Measurements from ENCODE around the gene MSMP.

MSMP gene

GRCh38 chr9:35771075-35771433 lies 17.0 kb upstream of the MSMP start:
- no peak for DNase-seq

- DNase-seq = no peak
Observed at GRCh38 chr9:35769763-35770162, 15.7 kb upstream of the MSMP start.

- DNase-seq = no peak
Observed at GRCh38 chr9:35767458-35767857, 13.4 kb upstream of the MSMP start.

- DNase-seq = no peak
Observed at GRCh38 chr9:35766997-35767396, 12.9 kb upstream of the MSMP start.

- no peak for DNase-seq
Observed at GRCh38 chr9:35763803-35764202, 9.7 kb upstream of the MSMP start.

GRCh38 chr9:35763181-35763580 lies 9.1 kb upstream of the MSMP start:
- no peak for DNase-seq

GRCh38 chr9:35760651-35761050 lies 6.6 kb upstream of the MSMP start:
- DNase-seq = no peak

- DNase-seq = no peak
Observed at GRCh38 chr9:35759795-35760194, 5.7 kb upstream of the MSMP start.

GRCh38 chr9:35758475-35759050 lies 4.5 kb upstream of the MSMP start:
- DNase-seq = no peak

- DNase-seq = no peak
Observed at GRCh38 chr9:35757892-35758275, 3.8 kb upstream of the MSMP start.

- no peak for DNase-seq
Observed at GRCh38 chr9:35757226-35757891, 3.3 kb upstream of the MSMP start.

- no peak for DNase-seq
Observed at GRCh38 chr9:35756275-35757225, 2.5 kb upstream of the MSMP start.

- no peak for DNase-seq
Observed at GRCh38 chr9:35755071-35755470, 995 bp upstream of the MSMP start.

GRCh38 chr9:35753466-35753865 lies 610 bp downstream of the MSMP start:
- DNase-seq = no peak

- DNase-seq = no peak
Observed at GRCh38 chr9:35750256-35750531, 3.9 kb downstream of the MSMP start.

GRCh38 chr9:35749515-35750255 lies 4.4 kb downstream of the MSMP start:
- no peak for DNase-seq

GRCh38 chr9:35748858-35749514 lies 5.1 kb downstream of the MSMP start, which contains the start of the genes GBA2 and RGP1:
Gene GBA2, minus strand, starts transcription at chr9:35749228. Its CDS starts 524 bp downstream, at chr9:35748704.
Gene RGP1, plus strand, starts transcription at chr9:35749287. Its CDS starts 469 bp downstream, at chr9:35749756.
- DNase-seq = peak; percentile 40

GRCh38 chr9:35748242-35748857 lies 5.7 kb downstream of the MSMP start:
- no peak for DNase-seq

GRCh38 chr9:35746583-35746982 lies 7.5 kb downstream of the MSMP start:
- DNase-seq = no peak

- DNase-seq = no peak
Observed at GRCh38 chr9:35745569-35745968, 8.5 kb downstream of the MSMP start.

GRCh38 chr9:35743880-35744518 lies 10.1 kb downstream of the MSMP start:
- no peak for DNase-seq

- no peak for DNase-seq
Observed at GRCh38 chr9:35743452-35743851, 10.6 kb downstream of the MSMP start.
